GM04503 (cell line): ENCODE results near the gene KCNA1.
"Not testable (repeated sequence)": the region's sequence is repeated elsewhere in the genome, so short reads cannot be mapped to it uniquely, and the experiment has no call there.

ENCODE experiments used
- DNase-seq: peaks from one replicate; pipeline ENCODE4 v3.0.0-alpha.2; 2012; ENCODE audit warnings: low read depth

The KCNA1 gene

DNA sequence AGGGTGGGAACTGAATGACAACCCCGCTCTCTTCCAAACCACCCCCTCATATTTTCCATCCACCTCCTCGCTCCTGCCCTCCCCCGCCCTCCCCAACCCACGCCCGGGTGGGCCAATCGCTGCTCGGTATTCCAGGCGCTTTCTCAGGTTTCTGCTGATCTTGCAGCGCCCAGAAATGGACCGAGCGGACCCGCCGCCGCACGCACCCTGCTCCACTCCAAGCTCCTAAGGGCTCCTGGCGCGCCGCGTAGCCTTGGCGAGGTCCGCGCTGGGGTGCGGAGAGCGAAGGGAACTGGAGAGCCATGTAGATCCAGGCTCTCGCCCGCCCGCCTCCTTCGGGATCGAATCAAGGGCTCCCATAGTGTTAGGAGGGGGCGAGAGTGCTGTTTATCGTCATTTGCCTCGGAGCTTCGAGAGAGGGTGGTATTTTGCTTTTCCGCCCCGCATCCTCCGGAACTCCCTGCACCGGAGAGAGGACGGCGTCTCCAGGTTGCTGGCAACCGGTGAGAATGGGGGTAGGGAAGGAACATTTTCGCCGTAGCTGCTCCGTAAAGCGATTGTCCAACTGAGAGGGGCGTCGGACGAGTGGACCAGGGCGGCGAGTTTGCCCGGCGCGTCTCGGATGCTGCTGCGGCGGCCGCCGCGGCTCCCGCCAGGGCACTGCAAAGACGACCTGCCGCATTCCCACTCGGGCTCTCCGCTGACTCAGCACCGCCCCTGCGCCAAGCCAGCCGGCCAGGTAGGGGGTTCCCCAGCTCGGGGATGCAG, at the start of gene KCNA1:
Gene KCNA1 (plus strand): TSS at position 172 of the 768 bp plus-strand sequence. CDS start 1,474 bp downstream, outside the sequence.
- DNase-seq: no peak

DNA sequence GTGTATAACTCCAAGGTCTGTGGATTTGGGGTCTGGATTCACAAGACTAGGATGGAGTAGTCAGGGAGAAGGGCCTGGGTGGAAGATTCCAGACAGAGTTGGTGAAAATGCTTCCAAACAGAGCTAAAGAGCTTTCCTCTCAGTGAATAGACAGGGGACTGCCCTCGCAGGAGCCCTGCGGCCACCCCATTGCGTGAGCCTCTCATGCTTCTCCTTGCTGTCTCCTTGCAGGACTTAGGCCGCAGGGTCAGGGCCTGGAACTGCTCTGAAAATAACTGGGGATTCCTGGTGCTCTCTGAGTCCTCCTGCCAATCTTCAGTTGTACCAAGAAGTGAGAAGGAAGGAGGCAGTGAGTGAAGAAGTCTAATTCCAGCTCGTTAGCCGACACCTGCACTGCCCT, 49.0 kb upstream of the KCNA1 start:
- no peak for DNase-seq

DNA sequence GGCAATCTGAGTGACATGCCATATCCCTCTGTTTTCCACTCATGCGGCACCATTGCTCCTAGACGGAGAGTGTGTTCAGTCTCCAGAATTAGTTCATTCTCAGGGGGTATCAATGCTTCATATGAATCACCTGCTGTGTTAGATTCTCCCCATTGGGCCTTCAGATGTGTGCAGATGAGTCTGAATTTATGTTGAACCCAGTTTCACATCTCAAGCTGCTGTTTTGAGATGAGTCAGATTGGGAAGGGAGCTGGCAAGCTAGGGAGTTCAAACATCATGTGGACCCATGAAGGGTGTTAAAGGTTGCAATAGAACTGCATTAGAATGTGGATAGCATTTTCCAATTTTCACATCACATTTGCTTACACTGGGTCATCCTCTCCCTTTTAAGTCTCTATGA, 46.9 kb upstream of the KCNA1 start:
- no peak for DNase-seq

DNA sequence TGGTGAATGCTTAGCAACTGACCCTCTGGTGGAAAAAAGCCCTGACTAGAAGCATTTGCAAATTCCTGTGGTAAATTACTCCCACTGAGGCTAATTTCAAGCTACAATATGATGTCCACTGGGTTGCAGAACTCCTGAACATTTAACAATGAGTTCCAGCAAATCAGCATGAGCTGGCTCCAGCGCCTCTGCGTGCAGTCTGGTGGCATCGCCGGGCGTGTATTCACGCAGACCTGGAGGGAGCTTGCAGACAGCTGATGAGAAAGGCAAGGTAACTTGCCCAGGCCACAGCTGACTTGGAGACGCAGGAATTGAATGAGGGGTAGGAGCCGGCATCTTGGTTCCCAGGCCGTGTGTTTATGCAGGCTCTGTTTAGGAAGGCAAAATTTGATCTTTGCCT, 45.1 kb upstream of the KCNA1 start:
- no peak for DNase-seq

DNA sequence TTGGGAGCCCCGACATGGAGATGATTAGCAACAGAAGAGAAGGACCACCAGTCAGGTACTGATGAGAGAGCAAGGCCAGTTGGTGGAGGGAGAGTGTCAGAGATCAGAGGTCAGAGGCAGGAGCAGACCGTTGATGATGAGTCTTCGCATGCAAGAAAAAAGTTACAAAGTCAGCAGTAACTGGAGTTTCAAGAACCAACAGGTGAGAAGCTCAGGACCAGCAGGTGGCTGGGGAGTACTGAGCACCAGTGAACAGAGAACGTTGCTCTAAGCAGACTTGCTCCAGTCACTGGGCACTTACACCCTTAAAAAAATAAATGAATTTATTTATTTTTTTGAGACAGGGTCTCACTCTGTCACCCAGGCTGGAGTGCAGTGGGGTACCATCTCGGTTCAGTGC, 44.5 kb upstream of the KCNA1 start:
- DNase-seq: no peak

DNA sequence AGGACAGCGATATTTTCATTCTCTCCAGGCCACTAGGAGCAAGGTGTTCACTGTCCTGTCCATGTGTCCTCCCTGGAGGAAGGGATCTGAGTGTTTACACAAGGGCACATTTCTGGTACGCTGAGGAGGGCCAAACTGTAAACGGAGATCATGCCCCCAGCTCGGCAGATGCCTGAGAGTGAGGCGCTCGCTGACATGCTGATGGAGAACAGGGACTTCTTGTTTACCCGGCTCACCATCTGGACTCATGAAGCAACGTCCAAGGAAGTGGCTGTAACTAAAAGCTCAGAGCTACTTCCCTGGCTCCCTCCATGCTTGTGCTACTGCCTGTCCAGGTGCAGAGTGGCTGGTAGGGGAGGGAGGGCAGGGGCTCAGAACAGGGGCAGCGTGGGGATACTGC, 43.4 kb upstream of the KCNA1 start:
- DNase-seq: no peak

DNA sequence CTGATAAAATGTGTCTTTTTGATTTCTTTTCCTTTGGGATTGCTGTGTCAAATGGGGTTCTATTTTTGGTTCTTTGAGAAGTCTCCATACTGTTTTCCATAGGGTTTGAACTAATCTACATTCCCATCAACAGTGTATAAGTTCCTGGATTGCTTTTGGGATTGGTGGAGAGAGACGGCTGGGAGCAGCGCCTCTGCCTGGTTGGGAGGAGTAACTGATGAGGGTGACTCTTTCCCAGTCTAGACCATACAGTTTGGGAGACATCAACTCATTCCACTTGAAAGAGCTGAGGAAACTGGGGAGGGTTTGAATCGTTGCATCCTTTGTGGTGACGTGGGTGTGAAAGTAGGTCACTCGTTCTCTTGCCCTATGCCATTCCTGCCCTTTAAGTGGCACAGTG, 42.3 kb upstream of the KCNA1 start:
- DNase-seq: no peak

DNA sequence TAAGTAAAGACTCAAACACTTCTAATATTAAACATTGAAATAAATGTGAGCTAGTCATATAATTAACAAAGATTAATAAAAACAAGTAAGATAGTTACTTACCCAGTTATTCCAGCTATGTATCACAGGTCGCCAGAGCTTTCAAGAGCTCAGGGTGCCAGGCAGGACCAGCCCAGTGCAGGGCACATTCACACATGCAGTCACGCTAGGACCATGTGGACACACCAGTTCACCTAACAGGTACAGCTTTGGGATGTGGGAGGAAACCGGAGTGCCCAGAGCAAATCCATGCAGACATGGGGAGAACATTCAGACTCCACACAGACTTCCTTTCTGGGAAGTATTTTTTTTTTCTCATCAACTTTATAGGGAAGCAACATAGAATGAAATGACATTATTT, 39.3 kb upstream of the KCNA1 start:
- no peak for DNase-seq

DNA sequence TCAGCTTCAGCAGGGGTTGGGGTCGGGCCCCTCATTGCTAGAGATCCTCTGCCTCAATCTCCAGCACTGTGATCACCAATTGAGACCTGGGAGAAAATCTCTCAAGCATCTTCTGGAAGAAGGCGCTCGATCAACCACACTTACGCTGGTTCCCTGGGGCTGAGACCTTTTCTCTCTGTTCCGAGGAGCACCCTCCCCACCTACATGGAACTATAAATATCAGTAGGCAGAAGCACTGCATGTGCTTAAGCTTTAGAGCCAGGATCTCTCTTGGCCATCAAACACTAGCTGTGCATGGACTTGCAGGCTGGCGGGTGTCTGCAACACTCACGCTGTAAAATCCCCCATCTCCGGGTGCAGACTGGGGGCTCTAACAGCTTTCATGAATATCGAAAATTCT, 38.2 kb upstream of the KCNA1 start:
- DNase-seq: no peak

DNA sequence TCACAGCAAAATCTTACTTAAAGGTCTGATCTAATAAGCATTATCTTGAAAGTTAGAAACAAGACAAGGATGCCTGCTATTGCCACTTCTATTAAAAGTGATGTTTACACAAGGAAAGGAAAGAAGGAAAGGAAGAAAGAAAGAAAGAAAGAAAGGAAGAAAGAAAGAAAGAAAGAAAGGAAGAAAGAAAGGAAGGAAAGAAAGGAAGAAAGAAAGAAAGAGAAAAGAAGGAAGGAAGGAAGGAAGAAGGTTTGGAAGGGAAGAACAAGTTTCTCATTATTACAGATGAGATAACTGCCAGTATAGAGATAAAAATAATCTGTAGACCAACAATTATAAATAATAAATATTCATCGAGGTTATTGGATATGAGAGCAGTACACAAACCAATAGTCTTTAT, 35.8 kb upstream of the KCNA1 start:
- no peak for DNase-seq

DNA sequence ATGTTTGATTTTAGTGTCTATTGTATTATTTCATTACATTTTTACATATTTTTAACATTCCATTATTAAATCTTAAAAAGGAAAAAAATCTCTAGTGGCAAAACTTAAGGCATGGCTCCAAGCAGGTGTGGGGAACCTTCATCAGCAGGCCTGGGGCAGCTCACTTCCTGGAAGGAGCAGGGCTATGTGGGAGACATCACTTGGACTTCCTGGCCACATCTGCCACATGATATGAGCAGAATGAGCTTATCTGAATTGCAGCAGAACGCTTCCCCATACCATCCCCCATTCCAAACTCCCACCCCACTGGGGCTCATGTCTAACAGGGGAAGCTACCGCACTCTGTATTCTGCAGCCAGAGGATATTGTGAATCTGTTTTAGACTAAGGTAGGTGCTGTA, 35.0 kb upstream of the KCNA1 start:
- no peak for DNase-seq

DNA sequence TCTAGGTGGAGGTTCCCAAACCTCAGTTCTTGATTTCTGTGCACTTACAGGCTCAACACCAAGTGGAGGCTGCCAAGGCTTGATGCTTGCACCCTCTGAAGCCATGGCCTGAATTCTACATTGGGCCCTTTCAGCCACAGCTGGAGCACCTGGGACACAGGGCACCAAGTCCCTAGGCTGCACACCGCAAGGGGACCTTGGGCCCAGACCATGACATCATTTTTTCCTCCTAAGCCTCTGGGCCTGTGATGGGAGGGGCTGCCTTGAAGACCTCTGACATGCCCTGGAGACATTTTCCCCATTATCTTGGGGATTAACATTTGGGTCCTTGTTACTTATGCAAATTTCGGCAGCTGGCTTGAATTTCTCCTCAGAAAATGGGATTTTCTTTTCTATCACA, 30.2 kb upstream of the KCNA1 start:
- DNase-seq: not testable (repeated sequence)

DNA sequence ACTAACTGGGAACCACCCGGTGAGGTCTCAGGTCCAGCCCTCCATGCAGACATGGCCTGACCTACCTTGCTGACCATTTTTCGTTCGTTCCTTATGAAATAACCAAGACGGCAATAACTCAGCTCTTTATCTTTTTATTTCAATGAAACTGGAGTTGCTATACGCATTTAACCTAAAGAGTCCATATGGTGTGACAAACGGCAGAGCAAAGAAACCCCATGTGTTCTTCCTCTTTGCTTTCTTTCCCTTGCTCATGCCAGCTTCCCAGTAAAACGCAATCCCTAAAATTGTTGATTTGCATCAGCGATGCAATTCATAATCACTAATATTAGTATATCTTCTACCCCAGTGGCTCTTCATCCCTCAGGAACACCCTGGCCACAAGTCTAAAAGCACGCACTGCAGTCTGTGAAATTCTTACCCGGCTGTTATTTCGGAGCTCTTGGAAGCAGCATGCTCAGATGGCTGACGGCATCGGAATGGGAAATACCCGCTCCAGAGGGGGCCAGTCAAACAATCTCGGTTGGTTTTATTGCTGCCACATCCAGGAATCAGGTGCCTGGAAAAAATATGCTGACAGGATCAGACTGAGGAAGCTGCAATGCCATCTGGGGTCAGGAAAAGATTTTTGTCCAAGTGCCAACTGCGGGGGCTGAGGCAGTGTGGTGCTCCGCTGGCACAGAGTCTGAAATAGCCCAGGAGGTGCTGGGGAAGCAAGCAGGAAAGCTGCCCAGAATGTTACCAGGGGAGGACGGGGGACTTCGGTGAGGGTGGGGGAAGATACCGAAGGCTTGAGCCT, 28.2 kb upstream of the KCNA1 start:
- no peak for DNase-seq

DNA sequence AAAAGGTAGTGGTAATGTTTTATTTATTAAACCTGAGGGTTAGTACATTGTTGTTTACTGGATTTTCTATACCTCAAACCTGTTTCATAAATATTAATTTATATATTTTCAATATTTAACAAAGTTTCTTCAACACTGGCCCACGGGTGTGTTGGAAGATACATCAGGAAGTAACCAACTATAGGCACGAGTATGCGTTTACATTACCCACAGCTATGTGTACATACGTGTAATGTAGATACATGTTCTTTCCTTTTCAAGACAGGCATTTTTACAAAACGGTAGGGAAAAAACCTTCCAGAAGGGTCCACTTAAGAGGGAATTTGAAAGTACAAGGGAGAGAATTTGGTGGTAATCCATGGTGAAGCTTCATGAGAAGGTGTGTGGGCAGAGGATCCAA, 17.8 kb upstream of the KCNA1 start:
- no peak for DNase-seq

DNA sequence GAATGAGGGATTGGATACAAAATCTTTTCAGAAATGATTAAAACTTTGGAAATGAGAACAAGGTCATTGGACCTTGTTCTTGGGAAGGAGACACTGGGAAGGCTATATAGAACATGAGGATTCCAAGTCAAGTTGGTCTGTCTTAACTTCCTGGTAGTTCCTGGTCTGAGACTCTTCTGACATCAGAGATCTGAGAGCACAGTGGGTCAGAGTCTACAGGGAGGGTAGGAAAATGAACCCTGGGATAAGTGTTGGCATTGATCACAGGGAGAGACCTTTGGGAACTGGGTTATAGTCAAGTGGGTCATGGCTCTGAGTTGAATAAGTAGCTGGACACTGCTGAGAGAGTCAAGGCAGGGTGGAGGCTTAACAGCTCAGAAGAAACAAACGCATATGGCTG, 17.3 kb upstream of the KCNA1 start:
- DNase-seq: no peak

DNA sequence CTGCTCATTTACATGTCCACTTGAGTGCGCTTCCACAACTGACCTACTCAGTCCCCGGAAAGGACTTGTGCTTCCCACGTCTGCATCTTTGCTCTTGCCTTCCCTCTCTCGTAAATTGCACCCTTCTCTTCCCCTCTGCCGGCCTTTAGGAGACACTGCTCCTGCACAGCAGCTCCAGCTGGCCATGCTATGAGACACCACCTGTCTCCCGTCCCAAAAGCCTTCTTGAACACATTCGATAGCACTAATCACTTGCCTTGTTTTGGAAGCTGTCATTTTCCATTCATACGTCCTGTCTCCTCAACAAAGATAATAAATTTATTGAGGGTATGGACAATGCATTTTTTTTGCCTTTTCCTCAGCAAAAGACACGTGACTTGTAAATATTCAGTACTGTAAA, 15.7 kb upstream of the KCNA1 start:
- no peak for DNase-seq

DNA sequence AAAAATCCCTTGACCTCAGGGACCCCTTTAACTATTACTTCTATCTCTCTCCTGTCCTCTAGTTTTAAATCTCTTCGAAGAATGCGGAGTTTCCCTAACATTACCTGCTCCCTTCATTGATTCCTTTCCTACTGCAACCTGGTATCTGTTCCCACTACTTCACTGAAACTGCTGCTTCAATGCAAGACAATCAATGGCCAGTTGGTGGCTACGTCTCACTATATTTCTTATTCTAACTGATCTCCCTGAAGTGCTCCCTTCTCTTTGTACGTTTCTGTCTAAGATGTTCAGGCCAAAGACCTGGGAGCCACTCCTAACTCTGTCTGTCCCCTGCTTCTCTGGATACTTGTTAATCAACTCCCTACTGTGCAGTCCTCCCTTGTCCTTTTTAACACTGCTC, 10.3 kb upstream of the KCNA1 start:
- DNase-seq: no peak

DNA sequence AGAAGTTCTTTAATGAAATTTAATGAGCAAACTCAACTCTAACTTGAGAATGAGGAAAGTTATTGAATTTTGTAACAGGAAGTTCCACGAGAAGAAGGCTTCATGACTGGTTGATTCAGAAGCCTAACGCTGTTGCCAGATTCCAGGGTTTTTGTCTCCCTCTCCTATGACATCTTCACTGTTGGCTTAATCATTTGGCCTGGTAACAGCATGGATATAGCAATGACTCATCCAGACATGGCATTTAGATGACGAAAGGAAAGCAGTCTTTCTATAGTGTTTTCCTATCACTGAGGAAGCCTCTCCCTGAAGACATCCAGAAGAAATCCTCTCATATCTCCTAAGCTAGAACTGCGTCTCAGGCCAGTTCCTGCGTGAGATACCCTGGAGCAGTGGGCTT, 9.4 kb upstream of the KCNA1 start:
- DNase-seq: peak; percentile 50

DNA sequence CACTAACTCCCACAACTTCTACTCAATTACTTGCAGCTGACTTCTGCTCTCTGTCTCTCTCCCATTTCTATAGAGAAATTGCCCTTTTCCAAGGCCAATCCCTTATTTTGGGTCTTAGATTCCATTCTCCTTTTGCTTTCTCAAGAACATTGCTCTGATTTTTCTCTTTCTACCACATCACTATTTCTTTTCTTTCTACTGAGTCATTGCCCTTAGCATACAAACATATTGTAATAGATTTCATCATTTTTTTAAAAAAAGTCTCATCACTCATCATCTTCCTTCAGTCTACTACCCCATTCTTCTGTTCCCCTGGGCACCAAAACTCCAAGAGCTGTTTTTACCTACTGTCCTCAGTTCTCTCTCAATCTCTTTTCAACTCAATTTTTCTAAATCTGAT, 4.4 kb upstream of the KCNA1 start:
- no peak for DNase-seq

DNA sequence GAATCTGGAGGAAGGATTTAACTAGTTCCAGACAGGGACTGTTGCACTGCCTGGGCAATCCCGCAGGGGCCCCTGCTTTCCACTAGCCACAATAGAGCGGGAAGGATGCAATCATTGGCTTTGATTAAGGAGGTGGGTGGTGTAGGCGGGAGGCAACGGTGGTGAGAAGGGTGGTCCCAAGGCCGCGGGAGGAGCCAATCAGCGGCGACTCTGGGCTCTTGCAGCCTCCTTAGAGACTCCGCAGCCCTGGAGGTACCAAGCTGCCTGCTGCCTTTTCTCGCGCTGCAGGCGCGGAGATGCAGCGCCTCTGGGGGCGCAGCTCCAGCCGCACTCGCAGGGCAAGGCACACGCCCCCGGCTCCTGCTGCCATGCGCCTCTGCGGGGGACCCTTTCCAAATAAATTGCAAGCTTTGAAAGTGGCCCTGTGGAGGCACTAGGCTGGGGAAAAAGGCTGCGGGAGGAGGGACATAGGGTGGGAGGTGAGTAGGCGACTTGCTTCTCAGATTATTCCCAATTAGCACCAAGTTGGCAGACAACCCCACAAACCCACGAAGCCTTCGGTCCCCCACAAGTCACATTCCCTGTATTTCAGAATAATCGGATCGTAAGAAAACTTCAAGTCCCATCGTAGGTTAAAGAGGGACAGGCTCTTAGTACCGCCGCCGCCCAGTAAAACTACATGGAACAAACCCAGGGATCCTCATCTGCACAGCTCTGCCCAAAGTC, 858 bp upstream of the KCNA1 start:
- no peak for DNase-seq

DNA sequence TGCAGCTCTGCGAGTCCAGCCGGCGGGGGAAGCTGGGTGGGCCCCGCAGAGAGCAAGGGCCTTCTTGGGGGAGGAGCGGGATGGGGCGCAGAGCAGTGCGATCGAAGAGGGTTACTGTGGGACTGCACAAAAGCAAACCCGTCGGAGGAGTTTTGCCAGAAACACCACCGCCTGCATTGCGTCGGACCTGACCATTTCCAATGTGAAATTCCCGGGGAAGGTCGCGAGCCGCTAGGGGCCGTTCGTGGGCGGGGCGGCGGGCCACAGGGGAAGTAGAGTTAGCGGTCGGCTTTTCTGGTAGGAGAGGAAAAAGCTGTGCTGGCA, 333 bp upstream of the KCNA1 start:
- DNase-seq: no peak

DNA sequence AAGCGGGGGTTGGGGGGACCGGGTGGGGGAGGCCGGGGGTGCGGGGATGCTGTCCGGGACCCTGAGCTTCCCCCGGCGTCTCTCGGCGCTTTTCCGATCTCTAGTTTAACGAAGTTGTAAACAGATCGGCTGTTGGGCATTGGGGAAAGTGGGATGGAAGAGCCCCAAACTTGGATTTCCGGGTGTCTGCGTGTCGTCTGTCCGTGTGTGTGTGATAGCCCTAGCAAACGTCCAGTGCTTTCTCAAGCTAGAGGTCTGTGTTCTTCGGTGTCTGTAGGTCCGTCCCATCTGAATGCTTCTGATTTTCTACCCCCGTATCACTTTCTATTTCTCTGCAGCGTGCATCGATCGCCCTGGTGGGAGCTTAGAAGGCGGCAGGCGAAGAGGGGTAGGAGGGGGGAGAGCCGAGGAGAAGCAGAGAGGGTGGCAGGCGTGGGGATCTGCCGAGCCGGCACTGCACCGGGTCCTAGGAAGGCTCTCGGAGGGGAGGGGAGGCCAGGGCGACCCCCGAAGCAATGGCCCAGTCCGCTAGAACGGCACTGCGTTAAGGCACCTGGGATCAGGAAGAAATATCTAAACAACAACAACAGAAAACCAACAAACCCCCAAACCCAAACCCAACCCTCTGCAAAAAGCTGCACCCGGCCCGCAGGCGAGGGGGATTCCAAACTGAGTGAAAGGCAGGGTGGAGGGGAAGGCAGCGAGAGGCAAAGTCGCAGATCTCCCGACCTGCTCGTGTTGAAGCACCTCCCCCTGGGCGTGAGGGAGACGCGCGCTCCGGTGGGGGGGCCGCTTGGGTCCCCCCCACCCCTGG, 1.0 kb downstream of the KCNA1 start:
- DNase-seq: no peak
